ENCODE measurements around the gene GRIN3A. TPM values are rescaled to one million over a fixed set of nuclear protein-coding genes. Genes with fewer than 3 reads are reported as not detected.
A peak's percentile ranks its signal among the peaks of the same experiment; 100 is the strongest.

Gene GRIN3A
- total RNA-seq, 1 donor, result not detected

- H3K27ac ChIP-seq (ENCODE audit: low read depth, low read length), result no peak overlapping the region
- no peak overlapping the region for H3K4me2 ChIP-seq (ENCODE audit: insufficient read depth, low read length)
- no peak overlapping the region for H3K4me3 ChIP-seq (ENCODE audit: insufficient read depth, low read length)
- no peaks in the 10 kb centered on the region for H3K36me3 ChIP-seq (ENCODE audit: insufficient read depth, low read length)
- H3K79me2 ChIP-seq (ENCODE audit: insufficient read depth, low read length), result no peaks in the 10 kb centered on the region
- H3K27me3 ChIP-seq (ENCODE audit: insufficient read depth, low read length), result no peaks in the 10 kb centered on the region
- DNase-seq (ENCODE audit: insufficient read length, low spot score, missing footprints), result no peak
- no peak overlapping the region for H2AFZ ChIP-seq (ENCODE audit: low read length)
- peak; percentile 41 for TF ChIP-seq CTCF (IDR thresholded peaks at IDR 0.05; ENCODE audit: extremely low read depth, low read depth, low read length)
- peaks cover 2% of the 10 kb centered on the region for H3K9me3 ChIP-seq (ENCODE audit: low read depth, low read length)
- H4K20me1 ChIP-seq (ENCODE audit: insufficient read depth, low read length), result no peaks in the 10 kb centered on the region
- no peaks in the 10 kb centered on the region for H3K4me1 ChIP-seq (ENCODE audit: insufficient read depth, low read length)
Measured at GRCh38 chr9:101711330-101711941, 27.0 kb downstream of the GRIN3A start.

GRCh38 chr9:101708855-101709254, 29.6 kb downstream of the GRIN3A start:
- Histone ChIP-seq H3K27ac (ENCODE audit: low read depth, low read length) (no peak overlapping the region), H3K79me2 (ENCODE audit: insufficient read depth, low read length) (no peaks in the 10 kb centered on the region), H2AFZ (ENCODE audit: low read length) (no peak overlapping the region), H4K20me1 (ENCODE audit: insufficient read depth, low read length) (no peaks in the 10 kb centered on the region), H3K4me2 (ENCODE audit: insufficient read depth, low read length) (no peak overlapping the region), H3K9me3 (ENCODE audit: low read depth, low read length) (peaks cover 2% of the 10 kb centered on the region), H3K36me3 (ENCODE audit: insufficient read depth, low read length) (no peaks in the 10 kb centered on the region), H3K27me3 (ENCODE audit: insufficient read depth, low read length) (no peaks in the 10 kb centered on the region), H3K4me1 (ENCODE audit: insufficient read depth, low read length) (no peaks in the 10 kb centered on the region), H3K4me3 (ENCODE audit: insufficient read depth, low read length) (no peak overlapping the region)
- DNase-seq (ENCODE audit: insufficient read length, low spot score, missing footprints), result no peak
- no peak for TF ChIP-seq CTCF (IDR thresholded peaks at IDR 0.05; ENCODE audit: extremely low read depth, low read depth, low read length)

- Histone ChIP-seq H2AFZ (ENCODE audit: low read length) (no peak overlapping the region), H3K27ac (ENCODE audit: low read depth, low read length) (no peak overlapping the region), H3K4me2 (ENCODE audit: insufficient read depth, low read length) (no peak overlapping the region), H3K36me3 (ENCODE audit: insufficient read depth, low read length) (no peaks in the 10 kb centered on the region), H3K27me3 (ENCODE audit: insufficient read depth, low read length) (no peaks in the 10 kb centered on the region), H3K4me1 (ENCODE audit: insufficient read depth, low read length) (no peaks in the 10 kb centered on the region), H3K4me3 (ENCODE audit: insufficient read depth, low read length) (no peak overlapping the region), H4K20me1 (ENCODE audit: insufficient read depth, low read length) (no peaks in the 10 kb centered on the region), H3K9me3 (ENCODE audit: low read depth, low read length) (peaks cover 2% of the 10 kb centered on the region), H3K79me2 (ENCODE audit: insufficient read depth, low read length) (no peaks in the 10 kb centered on the region)
- no peak for DNase-seq (ENCODE audit: insufficient read length, low spot score, missing footprints)
- TF ChIP-seq CTCF (IDR thresholded peaks at IDR 0.05; ENCODE audit: extremely low read depth, low read depth, low read length), result no peak
Measured at GRCh38 chr9:101707721-101708120, 30.7 kb downstream of the GRIN3A start.

- Histone ChIP-seq H3K4me1 (ENCODE audit: insufficient read depth, low read length) (no peaks in the 10 kb centered on the region), H3K36me3 (ENCODE audit: insufficient read depth, low read length) (no peaks in the 10 kb centered on the region), H3K79me2 (ENCODE audit: insufficient read depth, low read length) (no peaks in the 10 kb centered on the region), H3K9me3 (ENCODE audit: low read depth, low read length) (peaks cover 2% of the 10 kb centered on the region), H4K20me1 (ENCODE audit: insufficient read depth, low read length) (no peaks in the 10 kb centered on the region), H2AFZ (ENCODE audit: low read length) (no peak overlapping the region), H3K27me3 (ENCODE audit: insufficient read depth, low read length) (no peaks in the 10 kb centered on the region), H3K4me3 (ENCODE audit: insufficient read depth, low read length) (no peak overlapping the region), H3K4me2 (ENCODE audit: insufficient read depth, low read length) (no peak overlapping the region), H3K27ac (ENCODE audit: low read depth, low read length) (no peak overlapping the region)
- DNase-seq (ENCODE audit: insufficient read length, low spot score, missing footprints), result no peak
- no peak for TF ChIP-seq CTCF (IDR thresholded peaks at IDR 0.05; ENCODE audit: extremely low read depth, low read depth, low read length)
Measured at GRCh38 chr9:101706997-101707396, 31.4 kb downstream of the GRIN3A start.

Measured in osteoblast (primary cell).